ENCODE measurements around the gene RAB21.
"Not testable (repeated sequence)": the region's sequence is repeated elsewhere in the genome, so short reads cannot be mapped to it uniquely, and the experiment has no call there.

GRCh38 chr12:71815242-71815641 is 60.6 kb downstream of the RAB21 start:
- TF ChIP-seq CTCF, EP300 (IDR thresholded peaks at IDR 0.05): not testable (repeated sequence)
